HCEC 1CT (cell line): Measurements from ENCODE around the gene CLCN4.

Experiments used
- DNase-seq: peaks from one replicate; pipeline ENCODE4 v3.0.0-alpha.2; 2017

CLCN4 gene

GRCh38 chrX:10246297-10246696, 89.5 kb downstream of the CLCN4 start:
- no peak for DNase-seq

- no peak for DNase-seq
Observed at GRCh38 chrX:10246846-10247245, 90.1 kb downstream of the CLCN4 start.

GRCh38 chrX:10254739-10255138, 98.0 kb downstream of the CLCN4 start:
- DNase-seq: no peak

GRCh38 chrX:10259716-10260115, 102.9 kb downstream of the CLCN4 start:
- no peak for DNase-seq

GRCh38 chrX:10265775-10266174, 109.0 kb downstream of the CLCN4 start:
- DNase-seq: no peak

- no peak for DNase-seq
Observed at GRCh38 chrX:10278716-10279115, 121.9 kb downstream of the CLCN4 start.

- DNase-seq: no peak
Observed at GRCh38 chrX:10280071-10280470, 123.3 kb downstream of the CLCN4 start.

- DNase-seq: no peak
Observed at GRCh38 chrX:10282490-10282889, 125.7 kb downstream of the CLCN4 start.

- DNase-seq: no peak
Observed at GRCh38 chrX:10286195-10286594, 129.4 kb downstream of the CLCN4 start.
